K562 (cell line): ENCODE results near the gene AUNIP. TPM values are rescaled to one million over a fixed set of nuclear protein-coding genes. Genes with fewer than 3 reads are reported as not detected.

ENCODE experiments used
- CREM ChIP-seq: IDR thresholded peaks from 2 replicates; pipeline ENCODE4 v1.6.1; 2014; ENCODE audit warnings: antibody characterized with exemption, low read depth
- HDAC1 ChIP-seq, 2 experiments: fragments of 450-650 bp; IDR thresholded peaks; 2 replicates each; pipeline ENCODE4 v1.6.1; 2016 to 2017; ENCODE audit warnings: inconsistent platforms in 1 of 2, mild to moderate bottlenecking in 1 of 2, moderate library complexity in 1 of 2
- HDGF ChIP-seq: fragments of 450-650 bp; IDR thresholded peaks from 2 replicates; pipeline ENCODE4 v1.6.1; 2016
- HNRNPUL1 ChIP-seq: fragments of 200-400 bp; formaldehyde crosslinking; IDR thresholded peaks from 2 replicates; pipeline ENCODE4 v1.6.1; 2017; ENCODE audit warnings: low read length
- HOXB6 ChIP-seq: fragments of 250-450 bp; sonication (Bioruptor Pico); IDR thresholded peaks from 2 replicates; pipeline ENCODE4 v1.5.1; 2022; ENCODE audit warnings: mild to moderate bottlenecking, borderline replicate concordance
- JUND ChIP-seq, 2 experiments: IDR thresholded peaks; 2 replicates in 1 of 2; 3 replicates in 1 of 2; pipeline ENCODE4 v1.6.1; 2011; ENCODE audit warnings: borderline replicate concordance in 2 of 2, low read depth in 2 of 2, low read length in 2 of 2, improper control_type of control experiment in 1 of 2, missing biosample characterization in 1 of 2, missing genetic modification characterization in 1 of 2, missing genetic modification reagents in 1 of 2
- LCOR ChIP-seq: sonication (generic); formaldehyde crosslinking; IDR thresholded peaks from 2 replicates; pipeline ENCODE4 v1.8.0; 2022; ENCODE audit warnings: mild to moderate bottlenecking, missing genetic modification reagents
- NR2F6 ChIP-seq: fragments of 450-650 bp; formaldehyde crosslinking; IDR thresholded peaks from 2 replicates; pipeline ENCODE4 v1.4.0; 2020; ENCODE audit warnings: mild to moderate bottlenecking
- OTX1 ChIP-seq: fragments of 450-650 bp; formaldehyde crosslinking; IDR thresholded peaks from 2 replicates; pipeline ENCODE4 v1.4.0; 2022; ENCODE audit warnings: mild to moderate bottlenecking
- PPARD ChIP-seq: fragments of 250-450 bp; sonication (Bioruptor Pico); IDR thresholded peaks from 2 replicates; pipeline ENCODE4 v1.8.0; 2022; ENCODE audit warnings: inconsistent platforms, mild to moderate bottlenecking, moderate library complexity
- RB1 ChIP-seq: fragments of 450-650 bp; IDR thresholded peaks from 2 replicates; pipeline ENCODE4 v1.6.1; 2017; ENCODE audit warnings: low read depth, mild to moderate bottlenecking
- SIRT6 ChIP-seq: IDR thresholded peaks from one replicate; pipeline ENCODE4 v1.6.1; 2012; ENCODE audit warnings: low read depth, mild to moderate bottlenecking, control low read depth, inconsistent platforms, low read length, moderate library complexity
- SMAD1 ChIP-seq: fragments of 150-350 bp; IDR thresholded peaks from 2 replicates; pipeline ENCODE4 v1.6.1; 2014; ENCODE audit warnings: low read length, low read depth; ENCODE audit not compliant: partially characterized antibody
- SREBF2 ChIP-seq: sonication (generic); formaldehyde crosslinking; IDR thresholded peaks from 2 replicates; pipeline ENCODE4 v1.4.0; 2020; ENCODE audit warnings: mild to moderate bottlenecking, missing genetic modification reagents
- TAL1 ChIP-seq: fragments of 450-650 bp; IDR thresholded peaks from 2 replicates; pipeline ENCODE4 v1.6.1; 2016; ENCODE audit warnings: mild to moderate bottlenecking
- TCF7 ChIP-seq: sonication (generic); IDR thresholded peaks from 2 replicates; pipeline ENCODE4 v1.6.1; 2016; ENCODE audit warnings: antibody characterized with exemption, borderline replicate concordance
- ZNF140 ChIP-seq: fragments of 250-450 bp; sonication (Bioruptor Pico); IDR thresholded peaks from 2 replicates; pipeline ENCODE4 v1.8.0; 2021; ENCODE audit warnings: moderate library complexity, mild to moderate bottlenecking, inconsistent platforms
- ZNF707 ChIP-seq: fragments of 250-450 bp; sonication (Bioruptor Pico); conservative IDR thresholded peaks from 2 replicates; pipeline ENCODE4 v1.8.0; 2022; ENCODE audit warnings: inconsistent platforms, mild to moderate bottlenecking, moderate library complexity
- polyA plus RNA-seq, 8 experiments: library from polyadenylated mRNA; depleted of rRNA in 4 of 8; stranded (reverse) in 5 of 8; unstranded in 3 of 8; fragments of >200 nt; fragmentation: Nextera tagmentation in 2 of 8; fragmentation: Illumina TruSeq in 1 of 8; extraction: Ambion mirVana in 2 of 8; extraction: Trizol in 1 of 8; gene quantifications; 2 replicates each; pipeline versions ENCODE4 v1.2.1 to v1.2.3, GENCODE V29; 2011 to 2014; ENCODE audit warnings: inconsistent platforms in 1 of 8, missing spikeins in 1 of 8
- total RNA-seq, 7 experiments: library from RNA; depleted of rRNA in 6 of 7; stranded (reverse); fragments of >200 nt in 6 of 7; fragmentation: Illumina TruSeq in 2 of 7; extraction: Trizol in 2 of 7; gene quantifications; 2 replicates each; pipeline versions ENCODE4 v1.2.1 to v1.2.3, GENCODE V29; 2011 to 2021; ENCODE audit warnings: low replicate concordance in 1 of 7
- TF ChIP-seq, protein P1 (sequence below): fragments of 450-650 bp; IDR thresholded peaks from 2 replicates; pipeline ENCODE4 v1.6.1; 2017; ENCODE audit warnings: antibody characterized with exemption, mild to moderate bottlenecking
- TF ChIP-seq, protein P2 (sequence below), 2 experiments: IDR thresholded peaks in 1 of 2; conservative IDR thresholded peaks in 1 of 2; 2 replicates each; pipeline ENCODE4 v1.6.1; 2016; ENCODE audit warnings: low read depth in 2 of 2, mild to moderate bottlenecking in 1 of 2, missing compliant biosample characterization in 1 of 2, missing genetic modification characterization in 1 of 2, moderate library complexity in 1 of 2

Gene AUNIP
- total and polyA plus RNA-seq, 9 of the 15 experiments (the other 6 are each of a cell fraction or from before 2014, with no cell fraction given) = 12.1 to 53.8 (median 47.1) TPM

DNA sequence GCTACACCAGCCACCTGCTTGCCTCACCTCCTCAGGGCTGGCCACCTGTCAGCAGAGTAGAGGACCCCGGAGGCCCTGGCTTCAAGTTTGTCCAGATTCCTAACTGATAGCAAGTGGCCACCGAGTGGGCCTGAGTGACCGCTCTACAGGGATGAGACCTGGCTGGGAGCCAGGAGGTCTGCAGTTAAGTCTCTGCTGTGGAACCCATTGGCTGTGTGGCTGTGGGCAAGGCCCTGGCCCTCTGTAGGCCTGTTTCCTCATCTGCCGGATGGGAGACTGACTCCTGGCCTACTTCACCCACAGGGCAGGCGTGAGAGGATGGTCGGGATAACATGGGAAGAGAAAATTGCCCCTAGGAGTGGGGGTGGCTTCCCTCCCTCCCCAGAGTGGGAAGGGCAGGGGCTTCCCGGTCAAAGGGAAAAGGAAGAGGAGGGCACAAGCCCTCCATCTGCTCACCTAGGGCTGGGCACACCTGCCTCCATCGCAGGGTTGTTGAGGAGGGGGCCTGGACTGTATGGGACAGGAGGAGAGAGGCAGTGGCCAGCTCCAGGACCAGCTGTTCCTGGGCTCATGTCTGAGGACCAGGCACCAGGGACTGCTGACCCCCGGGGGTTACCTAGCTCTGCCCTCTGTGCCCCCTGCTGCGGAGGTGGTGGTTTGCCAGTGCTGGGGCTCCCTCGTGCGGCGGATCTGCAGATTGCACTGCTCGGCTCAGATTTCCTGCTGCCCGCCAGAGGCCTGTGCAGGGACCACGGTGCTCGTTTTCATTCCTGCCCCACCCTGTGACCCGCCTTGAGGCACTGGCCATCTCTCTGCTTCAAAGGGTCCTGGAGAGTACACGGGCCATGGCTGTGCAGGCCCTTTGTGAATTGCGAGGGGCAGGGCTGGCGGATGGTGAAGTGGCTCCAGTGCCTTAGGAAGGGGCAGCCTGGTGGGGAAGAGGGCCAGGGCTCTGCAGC lies 48.6 kb downstream of the AUNIP start (continued):
- no peak for TF ChIP-seq ZNF707 (CRISPR knock-in tag)
- peak; percentile 40 for TF ChIP-seq JUND (IDR thresholded peaks at IDR 0.05; ENCODE audit: borderline replicate concordance, low read depth, low read length)
- TF ChIP-seq JUND (tag; IDR thresholded peaks at IDR 0.05; ENCODE audit: borderline replicate concordance, low read depth, low read length) = no peak; the same call in 2 of the 3 replicates
- TF ChIP-seq, protein P1, sequence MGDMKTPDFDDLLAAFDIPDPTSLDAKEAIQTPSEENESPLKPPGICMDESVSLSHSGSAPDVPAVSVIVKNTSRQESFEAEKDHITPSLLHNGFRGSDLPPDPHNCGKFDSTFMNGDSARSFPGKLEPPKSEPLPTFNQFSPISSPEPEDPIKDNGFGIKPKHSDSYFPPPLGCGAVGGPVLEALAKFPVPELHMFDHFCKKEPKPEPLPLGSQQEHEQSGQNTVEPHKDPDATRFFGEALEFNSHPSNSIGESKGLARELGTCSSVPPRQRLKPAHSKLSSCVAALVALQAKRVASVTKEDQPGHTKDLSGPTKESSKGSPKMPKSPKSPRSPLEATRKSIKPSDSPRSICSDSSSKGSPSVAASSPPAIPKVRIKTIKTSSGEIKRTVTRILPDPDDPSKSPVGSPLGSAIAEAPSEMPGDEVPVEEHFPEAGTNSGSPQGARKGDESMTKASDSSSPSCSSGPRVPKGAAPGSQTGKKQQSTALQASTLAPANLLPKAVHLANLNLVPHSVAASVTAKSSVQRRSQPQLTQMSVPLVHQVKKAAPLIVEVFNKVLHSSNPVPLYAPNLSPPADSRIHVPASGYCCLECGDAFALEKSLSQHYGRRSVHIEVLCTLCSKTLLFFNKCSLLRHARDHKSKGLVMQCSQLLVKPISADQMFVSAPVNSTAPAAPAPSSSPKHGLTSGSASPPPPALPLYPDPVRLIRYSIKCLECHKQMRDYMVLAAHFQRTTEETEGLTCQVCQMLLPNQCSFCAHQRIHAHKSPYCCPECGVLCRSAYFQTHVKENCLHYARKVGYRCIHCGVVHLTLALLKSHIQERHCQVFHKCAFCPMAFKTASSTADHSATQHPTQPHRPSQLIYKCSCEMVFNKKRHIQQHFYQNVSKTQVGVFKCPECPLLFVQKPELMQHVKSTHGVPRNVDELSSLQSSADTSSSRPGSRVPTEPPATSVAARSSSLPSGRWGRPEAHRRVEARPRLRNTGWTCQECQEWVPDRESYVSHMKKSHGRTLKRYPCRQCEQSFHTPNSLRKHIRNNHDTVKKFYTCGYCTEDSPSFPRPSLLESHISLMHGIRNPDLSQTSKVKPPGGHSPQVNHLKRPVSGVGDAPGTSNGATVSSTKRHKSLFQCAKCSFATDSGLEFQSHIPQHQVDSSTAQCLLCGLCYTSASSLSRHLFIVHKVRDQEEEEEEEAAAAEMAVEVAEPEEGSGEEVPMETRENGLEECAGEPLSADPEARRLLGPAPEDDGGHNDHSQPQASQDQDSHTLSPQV = no peak
- no peak for TF ChIP-seq NR2F6 (CRISPR knock-in tag)
- no peak for TF ChIP-seq HNRNPUL1
- TF ChIP-seq LCOR (CRISPR knock-in tag) = peak; percentile 79
- TF ChIP-seq PPARD (CRISPR knock-in tag) = no peak
- peak; percentile 26; the same call in 1 of the 2 replicates for TF ChIP-seq TCF7
- 0 out of 2 replicates have a peak, but pooled peaks have one; percentile 20 for TF ChIP-seq HDGF
- TF ChIP-seq RB1 = peak; percentile 82; the same call in 1 of the 2 replicates
- TF ChIP-seq, protein P2, sequence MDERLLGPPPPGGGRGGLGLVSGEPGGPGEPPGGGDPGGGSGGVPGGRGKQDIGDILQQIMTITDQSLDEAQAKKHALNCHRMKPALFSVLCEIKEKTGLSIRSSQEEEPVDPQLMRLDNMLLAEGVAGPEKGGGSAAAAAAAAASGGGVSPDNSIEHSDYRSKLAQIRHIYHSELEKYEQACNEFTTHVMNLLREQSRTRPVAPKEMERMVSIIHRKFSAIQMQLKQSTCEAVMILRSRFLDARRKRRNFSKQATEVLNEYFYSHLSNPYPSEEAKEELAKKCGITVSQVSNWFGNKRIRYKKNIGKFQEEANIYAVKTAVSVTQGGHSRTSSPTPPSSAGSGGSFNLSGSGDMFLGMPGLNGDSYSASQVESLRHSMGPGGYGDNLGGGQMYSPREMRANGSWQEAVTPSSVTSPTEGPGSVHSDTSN (CRISPR knock-in tag; IDR thresholded peaks at IDR 0.05; ENCODE audit: low read depth) = no peak
- TF ChIP-seq, protein P2 (tag; conservative IDR thresholded peaks at IDR 0.05; ENCODE audit: low read depth) = no peak
- TF ChIP-seq SMAD1 = no peak
- TF ChIP-seq TAL1 = no peak
- TF ChIP-seq CREM = no peak
- TF ChIP-seq HDAC1 (IDR thresholded peaks at IDR 0.05) = no peak
- TF ChIP-seq ZNF140 (CRISPR knock-in tag) = no peak
- no peak for TF ChIP-seq SIRT6
- no peak for TF ChIP-seq SREBF2 (CRISPR knock-in tag)
- TF ChIP-seq HOXB6 (CRISPR knock-in tag) = no peak; the same call in 1 of the 2 replicates
- TF ChIP-seq OTX1 = no peak
